Loucy (cell line): Measurements from ENCODE around the gene LGALS3.

Experiments used
- CTCF ChIP-seq: fragments of 200-600 bp; sonication (generic); conservative IDR thresholded peaks from 2 replicates; pipeline ENCODE4 v1.5.1; 2014; ENCODE audit warnings: mild to moderate bottlenecking, antibody characterized with exemption, low read length
- EZH2phosphoT487 ChIP-seq: fragments of 200-600 bp; IDR thresholded peaks from 2 replicates; pipeline ENCODE4 v1.6.1; 2018; ENCODE audit warnings: antibody characterized with exemption, mild to moderate bottlenecking, moderate library complexity, borderline replicate concordance

GRCh38 chr14:55188686-55189295 is 59.7 kb downstream of the LGALS3 start:
- no peak for TF ChIP-seq CTCF
- TF ChIP-seq EZH2phosphoT487: no peak
